Nephron progenitor cell (in vitro differentiated cells): ENCODE measurements around the gene INSR.
"Not testable (repeated sequence)": the region's sequence is repeated elsewhere in the genome, so short reads cannot be mapped to it uniquely, and the experiment has no call there.

ENCODE experiments used
- DNase-seq: peaks from one replicate; pipeline ENCODE4 v3.0.0; 2021
- H3K27ac Mint-ChIP-seq: 2 replicates; pipeline ENCODE4 v1.8.0; 2021; ENCODE audit warnings: mild to moderate bottlenecking, moderate library complexity, mixed read lengths
- H3K27me3 Mint-ChIP-seq: 2 replicates; pipeline ENCODE4 v1.8.0; 2021; ENCODE audit warnings: mild to moderate bottlenecking, low read depth, mixed read lengths; ENCODE audit not compliant: poor library complexity
- H3K36me3 Mint-ChIP-seq: 2 replicates; pipeline ENCODE4 v1.8.0; 2021; ENCODE audit warnings: low read depth, mixed read lengths
- H3K4me1 Mint-ChIP-seq: 2 replicates; pipeline ENCODE4 v1.8.0; 2021; ENCODE audit warnings: mixed read lengths
- H3K4me3 Mint-ChIP-seq: 2 replicates; pipeline ENCODE4 v1.8.0; 2021; ENCODE audit warnings: mild to moderate bottlenecking, moderate library complexity, mixed read lengths
- H3K9me3 Mint-ChIP-seq: 2 replicates; pipeline ENCODE4 v1.8.0; 2021; ENCODE audit warnings: mild to moderate bottlenecking, moderate library complexity, mixed read lengths
- TF ChIP-seq, protein P1 (sequence below): fragments of 200-600 bp; sonication (generic); IDR thresholded peaks from 2 replicates; pipeline ENCODE4 v1.5.0; 2021; ENCODE audit warnings: antibody characterized with exemption

The INSR gene

DNA sequence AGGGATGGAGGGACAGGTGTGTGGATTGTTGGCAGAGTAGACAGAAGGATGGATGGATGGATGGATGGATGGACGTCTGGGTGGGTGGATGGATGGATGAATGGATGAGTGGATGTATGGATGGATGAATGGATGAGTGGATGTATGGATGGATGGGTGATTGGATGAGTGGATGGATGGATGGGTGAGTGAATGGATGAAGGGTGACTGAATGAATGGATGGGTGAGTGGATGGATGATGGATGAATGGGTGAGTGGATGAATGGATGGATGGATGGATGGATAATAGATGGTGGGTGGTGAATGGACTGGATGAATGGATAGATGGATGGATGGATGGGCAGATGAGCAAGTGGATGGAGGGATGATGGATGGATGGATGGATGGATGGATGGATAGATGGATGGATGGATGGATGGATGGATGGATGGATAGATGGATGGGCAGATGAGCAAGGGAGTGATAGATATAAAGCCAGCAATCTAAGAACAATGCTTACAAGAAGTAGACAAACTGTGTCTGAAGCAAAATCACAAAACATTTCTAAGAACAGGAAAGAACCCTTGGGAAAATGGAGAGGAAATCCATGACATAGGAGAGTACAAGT lies 65.2 kb downstream of the INSR start:
- H3K9me3 Mint-ChIP-seq, result no peaks in the 10 kb centered on the region
- H3K4me3 Mint-ChIP-seq, result no peak overlapping the region
- no peak for DNase-seq
- H3K27me3 Mint-ChIP-seq, result peaks cover 11% of the 10 kb centered on the region
- peaks cover 21% of the 10 kb centered on the region for H3K4me1 Mint-ChIP-seq
- H3K36me3 Mint-ChIP-seq, result no peaks in the 10 kb centered on the region
- no peak overlapping the region for H3K27ac Mint-ChIP-seq
- TF ChIP-seq, protein P1, sequence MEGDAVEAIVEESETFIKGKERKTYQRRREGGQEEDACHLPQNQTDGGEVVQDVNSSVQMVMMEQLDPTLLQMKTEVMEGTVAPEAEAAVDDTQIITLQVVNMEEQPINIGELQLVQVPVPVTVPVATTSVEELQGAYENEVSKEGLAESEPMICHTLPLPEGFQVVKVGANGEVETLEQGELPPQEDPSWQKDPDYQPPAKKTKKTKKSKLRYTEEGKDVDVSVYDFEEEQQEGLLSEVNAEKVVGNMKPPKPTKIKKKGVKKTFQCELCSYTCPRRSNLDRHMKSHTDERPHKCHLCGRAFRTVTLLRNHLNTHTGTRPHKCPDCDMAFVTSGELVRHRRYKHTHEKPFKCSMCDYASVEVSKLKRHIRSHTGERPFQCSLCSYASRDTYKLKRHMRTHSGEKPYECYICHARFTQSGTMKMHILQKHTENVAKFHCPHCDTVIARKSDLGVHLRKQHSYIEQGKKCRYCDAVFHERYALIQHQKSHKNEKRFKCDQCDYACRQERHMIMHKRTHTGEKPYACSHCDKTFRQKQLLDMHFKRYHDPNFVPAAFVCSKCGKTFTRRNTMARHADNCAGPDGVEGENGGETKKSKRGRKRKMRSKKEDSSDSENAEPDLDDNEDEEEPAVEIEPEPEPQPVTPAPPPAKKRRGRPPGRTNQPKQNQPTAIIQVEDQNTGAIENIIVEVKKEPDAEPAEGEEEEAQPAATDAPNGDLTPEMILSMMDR, result no peak

DNA sequence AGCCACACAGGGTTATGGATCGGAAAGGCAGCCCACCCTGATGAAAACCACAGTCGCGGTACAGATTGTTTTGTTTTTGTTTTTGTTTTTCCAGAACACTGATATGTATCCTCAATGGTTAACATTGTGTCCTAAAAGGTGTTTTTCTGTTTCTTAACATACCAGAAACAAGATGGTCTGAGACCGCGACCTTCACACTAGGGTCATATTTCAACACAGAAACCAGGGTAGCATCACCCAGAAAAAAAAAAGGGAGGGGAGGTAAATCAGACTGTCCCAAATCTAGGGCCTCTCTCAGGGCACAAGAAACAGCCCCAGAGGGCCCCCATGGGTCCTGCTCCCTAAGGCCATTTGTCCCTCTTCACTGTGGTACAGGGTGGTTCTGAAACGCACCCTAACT lies 66.5 kb downstream of the INSR start:
- no peak overlapping the region for H3K4me3 Mint-ChIP-seq
- no peaks in the 10 kb centered on the region for H3K36me3 Mint-ChIP-seq

DNA sequence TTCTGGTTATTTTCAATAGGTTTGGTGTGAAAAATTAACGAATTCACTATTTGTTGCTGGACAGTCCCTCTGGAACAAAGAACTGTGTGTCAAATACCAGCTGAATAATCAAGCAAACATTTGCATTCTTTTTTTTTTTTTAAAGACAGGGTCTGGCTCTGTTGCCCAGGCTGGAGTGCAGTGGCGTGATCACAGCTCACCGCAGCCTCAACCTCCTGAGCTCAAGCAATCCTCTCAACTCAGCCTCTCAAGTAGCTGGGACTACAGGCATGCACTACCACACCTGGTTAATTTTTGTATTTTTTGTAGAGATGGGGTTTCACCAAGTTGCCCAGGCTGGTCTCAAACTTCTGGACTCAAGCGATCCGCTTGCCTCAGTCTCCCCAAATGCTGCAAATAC lies 67.1 kb downstream of the INSR start:
- not testable (repeated sequence) for H3K36me3 Mint-ChIP-seq, H3K9me3 Mint-ChIP-seq, DNase-seq, H3K27ac Mint-ChIP-seq, H3K4me3 Mint-ChIP-seq
- Mint-ChIP-seq H3K27me3 (peaks cover 12% of the 10 kb centered on the region), H3K4me1 (peaks cover 22% of the 10 kb centered on the region)

More for the DNA sequence above, 66.5 kb downstream of the INSR start:
- TF ChIP-seq, protein P1, result no peak
- Mint-ChIP-seq H3K27me3 (peaks cover 12% of the 10 kb centered on the region), H3K4me1 (peaks cover 22% of the 10 kb centered on the region), H3K9me3 (no peaks in the 10 kb centered on the region), H3K27ac (no peak overlapping the region)
- no peak for DNase-seq

DNA sequence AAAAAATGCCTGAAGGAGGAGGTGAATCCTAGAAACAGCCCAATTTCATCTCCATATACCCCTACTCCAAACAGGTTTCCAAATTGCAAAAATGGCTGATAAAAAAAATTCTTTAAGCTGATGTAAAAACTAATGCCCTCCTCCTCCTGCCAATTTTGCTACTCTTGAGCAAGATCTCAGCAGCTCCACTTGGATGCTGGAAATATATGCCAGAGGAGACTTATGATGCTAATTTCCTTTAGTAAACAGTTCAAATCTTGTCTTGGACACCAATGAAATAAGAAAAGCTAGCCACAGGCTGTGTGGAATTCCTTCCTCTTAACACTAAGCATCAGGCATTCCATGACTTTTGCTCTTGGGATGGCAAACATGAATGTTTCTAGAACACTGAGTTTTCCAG lies 67.5 kb downstream of the INSR start:
- Mint-ChIP-seq H3K36me3 (no peaks in the 10 kb centered on the region), H3K27ac (no peak overlapping the region), H3K27me3 (peaks cover 12% of the 10 kb centered on the region), H3K4me1 (peaks cover 22% of the 10 kb centered on the region), H3K9me3 (no peaks in the 10 kb centered on the region), H3K4me3 (no peak overlapping the region)
- TF ChIP-seq, protein P1, result no peak
- DNase-seq, result no peak

DNA sequence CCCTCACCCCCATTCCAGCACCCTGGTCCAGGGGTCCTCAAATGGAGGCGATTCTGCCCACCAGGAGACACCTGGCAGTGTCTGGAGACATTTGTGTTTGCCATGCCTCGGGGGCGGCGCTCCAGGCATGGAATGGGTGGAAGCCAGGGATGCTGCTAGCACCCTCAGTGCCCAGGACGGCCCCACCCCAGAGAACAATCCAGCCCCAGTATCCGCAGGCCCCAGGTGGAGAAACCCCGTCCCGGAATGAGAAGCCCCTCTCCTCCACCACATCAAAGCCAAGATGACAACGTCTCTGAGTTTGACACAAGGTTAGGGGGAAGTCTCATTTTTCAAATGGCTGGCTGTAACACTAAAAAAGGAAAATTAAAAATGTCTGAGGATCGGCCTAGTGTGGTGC lies 68.5 kb downstream of the INSR start:
- no peak overlapping the region for H3K4me3 Mint-ChIP-seq
- TF ChIP-seq, protein P1, result no peak
- H3K4me1 Mint-ChIP-seq, result peaks cover 22% of the 10 kb centered on the region
- peaks cover 12% of the 10 kb centered on the region for H3K27me3 Mint-ChIP-seq
- no peaks in the 10 kb centered on the region for H3K36me3 Mint-ChIP-seq
- no peak for DNase-seq
- H3K9me3 Mint-ChIP-seq, result no peaks in the 10 kb centered on the region
- no peak overlapping the region for H3K27ac Mint-ChIP-seq

DNA sequence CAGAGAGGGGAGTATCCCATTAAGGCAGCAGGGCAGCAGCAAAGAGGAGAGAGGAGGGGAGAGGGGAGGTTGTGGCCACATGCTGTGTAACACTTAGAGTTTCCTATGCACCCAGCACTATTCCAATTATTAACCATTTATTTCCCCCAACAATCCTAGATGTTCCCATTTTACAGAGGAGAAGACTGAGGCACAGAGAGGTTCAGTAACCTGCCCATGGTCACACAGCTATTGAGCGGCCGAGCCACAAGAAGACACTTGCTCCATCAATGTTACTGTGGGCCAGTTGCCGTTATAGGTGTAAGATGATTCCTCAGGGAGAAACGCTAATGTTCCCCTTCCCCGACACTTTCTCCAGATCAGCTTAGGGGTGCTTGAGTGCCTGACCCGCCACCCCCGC lies 69.2 kb downstream of the INSR start:
- TF ChIP-seq, protein P1, result no peak
- DNase-seq, result no peak
- no peak overlapping the region for H3K27ac Mint-ChIP-seq
- no peaks in the 10 kb centered on the region for H3K9me3 Mint-ChIP-seq
- peaks cover 22% of the 10 kb centered on the region for H3K4me1 Mint-ChIP-seq
- H3K27me3 Mint-ChIP-seq, result peaks cover 8% of the 10 kb centered on the region
- no peaks in the 10 kb centered on the region for H3K36me3 Mint-ChIP-seq
- no peak overlapping the region for H3K4me3 Mint-ChIP-seq
